Epithelial cell of proximal tubule (primary cell): ENCODE results near the gene PCNP. TPM values are rescaled to one million over a fixed set of nuclear protein-coding genes. Genes with fewer than 3 reads are reported as not detected.
"Not testable (repeated sequence)": the region's sequence is repeated elsewhere in the genome, so short reads cannot be mapped to it uniquely, and the experiment has no call there.

Experiments used
- DNase-seq: peaks from one replicate; pipeline ENCODE4 v3.0.0-alpha.2; 2011; ENCODE audit warnings: low read depth
- H3K4me3 ChIP-seq: 2 replicates; pipeline ENCODE4 v1.5.1; 2011; ENCODE audit warnings: low read depth, mild to moderate bottlenecking, low read length
- CTCF ChIP-seq: conservative IDR thresholded peaks from 2 replicates; pipeline ENCODE4 v1.5.1; 2012; ENCODE audit warnings: low read depth, mild to moderate bottlenecking, low read length
- total RNA-seq: library from RNA; depleted of rRNA; stranded (reverse); fragments of >200 nt; gene quantifications from 2 replicates; pipeline ENCODE4 v1.2.3, GENCODE V29; 2015

The PCNP gene
- total RNA-seq, 1 donor from 2014 or later: 54.7 TPM

GRCh38 chr3:101571028-101571895, 2.7 kb upstream of the PCNP start:
- no peak for DNase-seq
- no peak for TF ChIP-seq CTCF
- no peak overlapping the region for H3K4me3 ChIP-seq

GRCh38 chr3:101574388-101575112, 570 bp downstream of the PCNP start:
- no peak for DNase-seq
- H3K4me3 ChIP-seq: peak overlapping the region; percentile 90
- no peak for TF ChIP-seq CTCF

DNA sequence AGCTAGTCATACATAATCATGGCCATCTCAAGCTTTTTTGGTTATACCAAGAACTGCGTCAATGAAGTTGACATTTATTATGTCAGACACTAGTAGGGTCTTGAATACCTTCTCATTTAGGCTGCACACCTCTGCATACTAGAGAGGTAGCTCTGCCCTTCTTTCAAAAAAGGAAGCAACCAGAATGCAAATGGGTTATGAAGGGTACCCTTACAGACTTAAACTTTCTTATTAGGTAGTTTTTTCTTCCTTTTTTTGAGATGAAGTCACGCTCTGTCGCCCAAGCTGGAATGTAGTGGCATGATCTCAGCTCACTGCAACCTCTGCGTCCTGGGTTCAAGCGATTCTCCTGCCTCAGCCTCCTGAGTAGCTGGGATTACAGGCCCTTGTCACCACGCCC, 3.3 kb downstream of the PCNP start:
- no peak for TF ChIP-seq CTCF
- DNase-seq: no peak
- H3K4me3 ChIP-seq: no peak overlapping the region

DNA sequence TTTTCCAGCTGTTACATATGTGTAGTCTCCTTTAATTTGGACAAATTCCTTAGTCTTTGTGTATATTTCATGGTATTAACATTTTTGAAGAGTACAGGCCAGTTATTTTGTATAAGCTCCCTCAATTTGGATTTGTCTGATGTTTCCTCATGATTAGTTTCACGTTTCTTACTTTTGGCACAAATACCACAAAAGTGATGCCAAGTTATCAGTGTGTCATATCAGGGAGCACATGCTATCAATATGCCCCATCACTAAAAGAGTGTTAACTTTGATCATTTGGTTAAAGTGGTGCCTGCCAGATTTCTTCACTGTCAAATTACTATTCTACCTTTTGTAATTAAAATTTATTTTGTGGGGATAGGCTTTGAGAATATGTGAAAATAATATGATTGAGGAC, 14.6 kb downstream of the PCNP start:
- TF ChIP-seq CTCF: no peak
- no peak overlapping the region for H3K4me3 ChIP-seq
- no peak for DNase-seq

- no peak for TF ChIP-seq CTCF
- no peak for DNase-seq
- no peak overlapping the region for H3K4me3 ChIP-seq
Measured at GRCh38 chr3:101591071-101591470, 17.1 kb downstream of the PCNP start.

GRCh38 chr3:101602731-101603130, 28.8 kb downstream of the PCNP start:
- DNase-seq: no peak
- no peak overlapping the region for H3K4me3 ChIP-seq
- no peak for TF ChIP-seq CTCF

- no peak for TF ChIP-seq CTCF
- no peak for DNase-seq
Measured at GRCh38 chr3:101603184-101603583, 29.2 kb downstream of the PCNP start.

DNA sequence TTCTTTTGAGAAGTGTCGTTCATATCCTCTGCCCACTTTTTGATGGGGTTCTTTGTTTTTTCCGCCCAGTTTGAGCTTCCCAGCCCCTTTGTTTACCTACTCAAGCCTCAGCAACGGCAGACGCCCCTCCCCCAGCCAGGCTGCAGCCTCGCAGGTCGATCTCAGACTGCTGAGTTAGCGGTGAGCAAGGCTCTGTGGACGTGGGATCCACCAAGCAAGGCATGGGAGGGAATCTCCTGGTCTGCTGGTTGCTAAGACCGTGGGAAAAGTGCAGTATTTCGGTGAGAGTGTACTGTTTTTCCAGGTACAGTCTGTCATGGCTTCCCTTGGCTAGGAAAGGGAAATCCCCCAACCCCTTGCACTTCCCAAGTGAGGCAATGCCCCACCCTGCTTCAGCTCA, 31.4 kb downstream of the PCNP start:
- not testable (repeated sequence) for DNase-seq

More at GRCh38 chr3:101603184-101603583, 29.2 kb downstream of the PCNP start:
- H3K4me3 ChIP-seq: no peak overlapping the region

More for the DNA sequence above, 31.4 kb downstream of the PCNP start:
- H3K4me3 ChIP-seq: not testable (repeated sequence)
